Measurements from ENCODE around the gene TRIOBP.
"Not testable (repeated sequence)": the region's sequence is repeated elsewhere in the genome, so short reads cannot be mapped to it uniquely, and the experiment has no call there.

The TRIOBP gene

DNA sequence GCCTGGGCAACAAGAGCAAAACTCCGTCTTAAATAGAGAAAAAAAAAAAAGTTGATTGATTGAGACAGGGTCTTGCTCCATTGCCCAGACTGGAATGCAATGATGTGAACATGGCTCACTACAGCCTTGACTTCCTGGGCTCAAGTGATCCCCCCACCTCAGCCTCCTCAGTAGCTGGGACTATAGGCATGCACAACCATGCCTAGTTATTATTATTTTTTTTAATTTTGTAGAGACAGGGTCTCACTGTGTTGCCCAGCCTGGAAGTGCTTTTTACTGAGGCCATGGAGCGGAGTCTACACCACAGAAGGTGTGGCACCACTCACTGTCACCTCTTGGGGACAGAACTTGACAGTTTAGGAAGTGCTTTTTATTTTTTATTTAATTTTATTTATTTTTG, 17.8 kb downstream of the TRIOBP start:
- no peaks in the 10 kb centered on the region for H3K27me3 ChIP-seq (ENCODE audit: insufficient read depth, low read depth, severe bottlenecking)
- H3K4me3 ChIP-seq (ENCODE audit: low read depth, low read length), result no peak overlapping the region
- DNase-seq, result no peak
- no peaks in the 10 kb centered on the region for H3K36me3 ChIP-seq
- TF ChIP-seq, protein P1, sequence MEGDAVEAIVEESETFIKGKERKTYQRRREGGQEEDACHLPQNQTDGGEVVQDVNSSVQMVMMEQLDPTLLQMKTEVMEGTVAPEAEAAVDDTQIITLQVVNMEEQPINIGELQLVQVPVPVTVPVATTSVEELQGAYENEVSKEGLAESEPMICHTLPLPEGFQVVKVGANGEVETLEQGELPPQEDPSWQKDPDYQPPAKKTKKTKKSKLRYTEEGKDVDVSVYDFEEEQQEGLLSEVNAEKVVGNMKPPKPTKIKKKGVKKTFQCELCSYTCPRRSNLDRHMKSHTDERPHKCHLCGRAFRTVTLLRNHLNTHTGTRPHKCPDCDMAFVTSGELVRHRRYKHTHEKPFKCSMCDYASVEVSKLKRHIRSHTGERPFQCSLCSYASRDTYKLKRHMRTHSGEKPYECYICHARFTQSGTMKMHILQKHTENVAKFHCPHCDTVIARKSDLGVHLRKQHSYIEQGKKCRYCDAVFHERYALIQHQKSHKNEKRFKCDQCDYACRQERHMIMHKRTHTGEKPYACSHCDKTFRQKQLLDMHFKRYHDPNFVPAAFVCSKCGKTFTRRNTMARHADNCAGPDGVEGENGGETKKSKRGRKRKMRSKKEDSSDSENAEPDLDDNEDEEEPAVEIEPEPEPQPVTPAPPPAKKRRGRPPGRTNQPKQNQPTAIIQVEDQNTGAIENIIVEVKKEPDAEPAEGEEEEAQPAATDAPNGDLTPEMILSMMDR (IDR thresholded peaks at IDR 0.05; ENCODE audit: low read depth, low read length), result no peak
- H3K9me3 ChIP-seq (ENCODE audit: severe bottlenecking), result no peaks in the 10 kb centered on the region
- H3K27ac ChIP-seq, result no peak overlapping the region

GRCh38 chr22:37715760-37716159, 18.9 kb downstream of the TRIOBP start:
- DNase-seq, result no peak
- H3K36me3 ChIP-seq, result no peaks in the 10 kb centered on the region
- no peaks in the 10 kb centered on the region for H3K27me3 ChIP-seq (ENCODE audit: insufficient read depth, low read depth, severe bottlenecking)
- no peaks in the 10 kb centered on the region for H3K9me3 ChIP-seq (ENCODE audit: severe bottlenecking)
- TF ChIP-seq, protein P1 (IDR thresholded peaks at IDR 0.05; ENCODE audit: low read depth, low read length), result no peak
- no peak overlapping the region for H3K27ac ChIP-seq
- no peak overlapping the region for H3K4me3 ChIP-seq (ENCODE audit: low read depth, low read length)

- TF ChIP-seq, protein P1 (IDR thresholded peaks at IDR 0.05; ENCODE audit: low read depth, low read length), result no peak
- Histone ChIP-seq H3K27ac (no peak overlapping the region), H3K27me3 (ENCODE audit: insufficient read depth, low read depth, severe bottlenecking) (no peaks in the 10 kb centered on the region), H3K4me3 (ENCODE audit: low read depth, low read length) (no peak overlapping the region), H3K9me3 (ENCODE audit: severe bottlenecking) (no peaks in the 10 kb centered on the region), H3K36me3 (no peaks in the 10 kb centered on the region)
- no peak for DNase-seq
Measured at GRCh38 chr22:37716708-37717107, 19.9 kb downstream of the TRIOBP start.

DNA sequence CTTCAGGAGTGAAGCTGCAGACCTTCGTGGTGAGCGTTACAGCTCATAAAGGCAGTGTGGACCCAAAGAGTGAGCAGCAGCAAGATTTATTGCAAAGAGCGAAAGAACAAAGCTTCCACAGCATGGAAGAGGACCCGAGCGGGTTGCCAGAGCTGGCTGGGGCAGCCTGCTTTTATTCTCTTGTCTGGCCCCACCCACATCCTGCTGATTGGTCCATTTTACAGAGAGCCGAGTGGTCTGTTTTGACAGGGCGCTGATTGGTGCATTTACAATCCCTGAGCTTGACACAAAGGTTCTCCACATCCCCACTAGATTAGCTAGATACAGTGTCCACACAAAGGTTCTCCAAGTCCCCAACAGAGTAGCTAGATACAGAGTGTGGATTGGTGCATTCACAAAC, 20.4 kb downstream of the TRIOBP start:
- not testable (repeated sequence) for H3K4me3 ChIP-seq (ENCODE audit: low read depth, low read length); H3K27me3 ChIP-seq (ENCODE audit: insufficient read depth, low read depth, severe bottlenecking); H3K27ac ChIP-seq; H3K9me3 ChIP-seq (ENCODE audit: severe bottlenecking); DNase-seq; H3K36me3 ChIP-seq

- H3K27ac ChIP-seq, result not testable (repeated sequence)
Measured at GRCh38 chr22:37717746-37718305, 21.0 kb downstream of the TRIOBP start.

GRCh38 chr22:37725551-37726240, 28.8 kb downstream of the TRIOBP start:
- H3K9me3 ChIP-seq (ENCODE audit: severe bottlenecking), result no peaks in the 10 kb centered on the region
- TF ChIP-seq, protein P1 (IDR thresholded peaks at IDR 0.05; ENCODE audit: low read depth, low read length), result no peak

More at GRCh38 chr22:37717746-37718305, 21.0 kb downstream of the TRIOBP start:
- not testable (repeated sequence) for H3K36me3 ChIP-seq; H3K27me3 ChIP-seq (ENCODE audit: insufficient read depth, low read depth, severe bottlenecking); DNase-seq; H3K9me3 ChIP-seq (ENCODE audit: severe bottlenecking); H3K4me3 ChIP-seq (ENCODE audit: low read depth, low read length)

More at GRCh38 chr22:37725551-37726240, 28.8 kb downstream of the TRIOBP start:
- DNase-seq, result no peak
- Histone ChIP-seq H3K4me3 (ENCODE audit: low read depth, low read length) (no peak overlapping the region), H3K27me3 (ENCODE audit: insufficient read depth, low read depth, severe bottlenecking) (no peaks in the 10 kb centered on the region), H3K36me3 (no peaks in the 10 kb centered on the region), H3K27ac (no peak overlapping the region)

Measured in WERI-Rb-1 (cell line).